OCI-LY1 (cell line): ENCODE measurements around the gene SIRT5.

Source experiments
- EZH2 ChIP-seq: fragments of 200-600 bp; sonication (generic), shearing (Covaris generic); IDR thresholded peaks from 2 replicates; pipeline ENCODE4 v1.8.0; 2017; ENCODE audit warnings: borderline replicate concordance, mixed run types, mild to moderate bottlenecking, antibody characterized with exemption, low read length, moderate library complexity, mixed read lengths
- TF ChIP-seq, protein P1 (sequence below): fragments of 200-600 bp; sonication (generic), shearing (Covaris generic); IDR thresholded peaks from 2 replicates; pipeline ENCODE4 v1.5.1; 2017; ENCODE audit warnings: mild to moderate bottlenecking, antibody characterized with exemption, low read length, moderate library complexity, mixed read lengths

DNA sequence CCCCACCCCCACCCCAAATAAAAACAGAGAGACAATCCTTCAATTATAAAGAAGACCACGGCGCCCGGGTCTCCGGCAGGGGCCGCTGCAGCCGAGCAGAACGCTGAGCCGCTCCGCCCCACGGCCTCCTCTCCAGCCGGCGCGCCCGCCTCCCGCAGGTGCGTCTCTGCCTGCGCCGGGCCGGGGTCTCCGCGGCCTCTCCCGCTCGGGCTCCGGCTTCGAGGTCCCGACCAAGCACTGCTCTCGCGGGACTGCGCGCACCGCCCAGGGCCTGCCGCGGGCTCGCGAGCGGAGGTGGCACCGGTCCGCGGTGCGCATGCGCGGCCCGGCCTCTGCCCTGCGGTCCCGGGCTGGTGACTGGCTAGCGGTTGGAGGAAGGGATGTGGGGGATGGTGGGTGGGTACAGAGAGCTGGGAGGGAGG is 241 bp upstream of the SIRT5 start:
- TF ChIP-seq, protein P1, sequence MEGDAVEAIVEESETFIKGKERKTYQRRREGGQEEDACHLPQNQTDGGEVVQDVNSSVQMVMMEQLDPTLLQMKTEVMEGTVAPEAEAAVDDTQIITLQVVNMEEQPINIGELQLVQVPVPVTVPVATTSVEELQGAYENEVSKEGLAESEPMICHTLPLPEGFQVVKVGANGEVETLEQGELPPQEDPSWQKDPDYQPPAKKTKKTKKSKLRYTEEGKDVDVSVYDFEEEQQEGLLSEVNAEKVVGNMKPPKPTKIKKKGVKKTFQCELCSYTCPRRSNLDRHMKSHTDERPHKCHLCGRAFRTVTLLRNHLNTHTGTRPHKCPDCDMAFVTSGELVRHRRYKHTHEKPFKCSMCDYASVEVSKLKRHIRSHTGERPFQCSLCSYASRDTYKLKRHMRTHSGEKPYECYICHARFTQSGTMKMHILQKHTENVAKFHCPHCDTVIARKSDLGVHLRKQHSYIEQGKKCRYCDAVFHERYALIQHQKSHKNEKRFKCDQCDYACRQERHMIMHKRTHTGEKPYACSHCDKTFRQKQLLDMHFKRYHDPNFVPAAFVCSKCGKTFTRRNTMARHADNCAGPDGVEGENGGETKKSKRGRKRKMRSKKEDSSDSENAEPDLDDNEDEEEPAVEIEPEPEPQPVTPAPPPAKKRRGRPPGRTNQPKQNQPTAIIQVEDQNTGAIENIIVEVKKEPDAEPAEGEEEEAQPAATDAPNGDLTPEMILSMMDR = peak; percentile 52
- no peak for TF ChIP-seq EZH2
